A673 (cell line): ENCODE data around the gene SEZ6L2.

Experiments used
- CTCF ChIP-seq: fragments of 300-800, 200-600 bp; sonication (generic); conservative IDR thresholded peaks from 2 replicates; pipeline ENCODE4 v1.5.1; 2017; ENCODE audit warnings: low read depth, mild to moderate bottlenecking, antibody characterized with exemption, low read length, moderate library complexity, mixed read lengths
- EZH2 ChIP-seq: fragments of 200-600 bp; sonication (generic); IDR thresholded peaks from 2 replicates; pipeline ENCODE4 v1.6.1; 2017; ENCODE audit warnings: borderline replicate concordance, low read depth, mild to moderate bottlenecking, mixed read lengths, antibody characterized with exemption, low read length; ENCODE audit not compliant: poor library complexity, severe bottlenecking

GRCh38 chr16:29940656-29941055 lies 41.3 kb upstream of the SEZ6L2 start:
- TF ChIP-seq CTCF = no peak
- TF ChIP-seq EZH2 = no peak
